T-helper 2 cell treated with Interferon-gamma antibody and Interleukin-4, amounts not matched to agents 5 μg/mL and 100 μg/mL, for 36 hours (primary cell): ENCODE measurements around the gene AGFG1.

ENCODE experiments used
- DNase-seq: peaks from one replicate; pipeline ENCODE4 v3.0.0; 2021; ENCODE audit warnings: low spot score
- H3K27ac Mint-ChIP-seq: one replicate; pipeline ENCODE4 v1.8.0; 2021; ENCODE audit warnings: mild to moderate bottlenecking, mixed read lengths
- H3K27me3 Mint-ChIP-seq: one replicate; pipeline ENCODE4 v1.8.0; 2021; ENCODE audit warnings: low read depth, mixed read lengths
- H3K36me3 Mint-ChIP-seq: one replicate; pipeline ENCODE4 v1.8.0; 2021; ENCODE audit warnings: low read depth, mixed read lengths
- H3K4me1 Mint-ChIP-seq: one replicate; pipeline ENCODE4 v1.8.0; 2021; ENCODE audit warnings: low read depth, mixed read lengths
- H3K4me3 Mint-ChIP-seq: one replicate; pipeline ENCODE4 v1.8.0; 2022; ENCODE audit warnings: mild to moderate bottlenecking, moderate library complexity, mixed read lengths
- H3K9me3 Mint-ChIP-seq: one replicate; pipeline ENCODE4 v1.8.0; 2021; ENCODE audit warnings: mixed read lengths

AGFG1 gene

GRCh38 chr2:227471924-227472264 is at the start of gene AGFG1:
Gene AGFG1 (plus strand): TSS chr2:227472156. CDS start chr2:227472422, 266 bp downstream.
- peaks cover 2% of the 10 kb centered on the region for H3K36me3 Mint-ChIP-seq
- H3K4me3 Mint-ChIP-seq: peak within 1 kb of the TSS; percentile 96
- H3K9me3 Mint-ChIP-seq: no peaks in the 10 kb centered on the region
- DNase-seq: peak; percentile 82
- H3K27ac Mint-ChIP-seq: peak within 1 kb of the TSS; percentile 87
- H3K27me3 Mint-ChIP-seq: no peaks in the 10 kb centered on the region
- H3K4me1 Mint-ChIP-seq: peaks cover 25% of the 10 kb centered on the region

- Mint-ChIP-seq H3K4me1 (no peaks in the 10 kb centered on the region), H3K4me3 (no peak overlapping the region), H3K27ac (no peak overlapping the region), H3K27me3 (no peaks in the 10 kb centered on the region), H3K9me3 (no peaks in the 10 kb centered on the region), H3K36me3 (no peaks in the 10 kb centered on the region)
- DNase-seq: no peak
Observed at GRCh38 chr2:227423656-227424499, 48.1 kb upstream of the AGFG1 start.

GRCh38 chr2:227428731-227429285 is 43.1 kb upstream of the AGFG1 start:
- Mint-ChIP-seq H3K9me3 (peaks cover 11% of the 10 kb centered on the region), H3K36me3 (peaks cover 3% of the 10 kb centered on the region), H3K4me3 (no peak overlapping the region), H3K27ac (no peak overlapping the region), H3K4me1 (no peaks in the 10 kb centered on the region), H3K27me3 (no peaks in the 10 kb centered on the region)
- no peak for DNase-seq

GRCh38 chr2:227430639-227431038 is 41.3 kb upstream of the AGFG1 start:
- DNase-seq: no peak
- peaks cover 14% of the 10 kb centered on the region for H3K9me3 Mint-ChIP-seq
- H3K27ac Mint-ChIP-seq: no peak overlapping the region
- H3K36me3 Mint-ChIP-seq: peaks cover 3% of the 10 kb centered on the region
- no peaks in the 10 kb centered on the region for H3K4me1 Mint-ChIP-seq
- no peaks in the 10 kb centered on the region for H3K27me3 Mint-ChIP-seq
- no peak overlapping the region for H3K4me3 Mint-ChIP-seq

- no peak for DNase-seq
- no peak overlapping the region for H3K27ac Mint-ChIP-seq
- H3K4me3 Mint-ChIP-seq: no peak overlapping the region
- H3K27me3 Mint-ChIP-seq: no peaks in the 10 kb centered on the region
- H3K9me3 Mint-ChIP-seq: peaks cover 14% of the 10 kb centered on the region
- no peaks in the 10 kb centered on the region for H3K4me1 Mint-ChIP-seq
- H3K36me3 Mint-ChIP-seq: peaks cover 3% of the 10 kb centered on the region
Observed at GRCh38 chr2:227433171-227433570, 38.8 kb upstream of the AGFG1 start.

GRCh38 chr2:227436436-227437174 is 35.4 kb upstream of the AGFG1 start:
- Mint-ChIP-seq H3K9me3 (peaks cover 14% of the 10 kb centered on the region), H3K27me3 (no peaks in the 10 kb centered on the region), H3K4me1 (no peaks in the 10 kb centered on the region), H3K36me3 (peaks cover 3% of the 10 kb centered on the region), H3K27ac (no peak overlapping the region), H3K4me3 (no peak overlapping the region)
- DNase-seq: no peak

- Mint-ChIP-seq H3K27ac (no peak overlapping the region), H3K36me3 (no peaks in the 10 kb centered on the region), H3K4me3 (no peak overlapping the region), H3K4me1 (no peaks in the 10 kb centered on the region), H3K9me3 (peaks cover 1% of the 10 kb centered on the region), H3K27me3 (no peaks in the 10 kb centered on the region)
- DNase-seq: no peak
Observed at GRCh38 chr2:227439214-227439613, 32.7 kb upstream of the AGFG1 start.

- Mint-ChIP-seq H3K27ac (no peak overlapping the region), H3K4me3 (no peak overlapping the region)
- no peak for DNase-seq
Observed at GRCh38 chr2:227442639-227443038, 29.3 kb upstream of the AGFG1 start.

GRCh38 chr2:227443889-227444568 is 27.9 kb upstream of the AGFG1 start:
- DNase-seq: no peak

More at GRCh38 chr2:227442639-227443038, 29.3 kb upstream of the AGFG1 start:
- Mint-ChIP-seq H3K27me3 (no peaks in the 10 kb centered on the region), H3K4me1 (no peaks in the 10 kb centered on the region), H3K9me3 (no peaks in the 10 kb centered on the region), H3K36me3 (no peaks in the 10 kb centered on the region)

GRCh38 chr2:227447606-227448005 is 24.4 kb upstream of the AGFG1 start:
- Mint-ChIP-seq H3K9me3 (no peaks in the 10 kb centered on the region), H3K4me1 (no peaks in the 10 kb centered on the region), H3K36me3 (no peaks in the 10 kb centered on the region), H3K27ac (no peak overlapping the region), H3K4me3 (no peak overlapping the region), H3K27me3 (no peaks in the 10 kb centered on the region)
- no peak for DNase-seq

More at GRCh38 chr2:227443889-227444568, 27.9 kb upstream of the AGFG1 start:
- no peaks in the 10 kb centered on the region for H3K36me3 Mint-ChIP-seq
- no peaks in the 10 kb centered on the region for H3K4me1 Mint-ChIP-seq
- no peak overlapping the region for H3K27ac Mint-ChIP-seq
- no peaks in the 10 kb centered on the region for H3K9me3 Mint-ChIP-seq
- no peak overlapping the region for H3K4me3 Mint-ChIP-seq
- H3K27me3 Mint-ChIP-seq: no peaks in the 10 kb centered on the region

- Mint-ChIP-seq H3K27ac (no peak overlapping the region), H3K36me3 (no peaks in the 10 kb centered on the region), H3K27me3 (no peaks in the 10 kb centered on the region), H3K9me3 (no peaks in the 10 kb centered on the region), H3K4me3 (no peak overlapping the region), H3K4me1 (no peaks in the 10 kb centered on the region)
- no peak for DNase-seq
Observed at GRCh38 chr2:227450311-227450841, 21.6 kb upstream of the AGFG1 start.

GRCh38 chr2:227450926-227451654 is 20.9 kb upstream of the AGFG1 start:
- no peak for DNase-seq
- Mint-ChIP-seq H3K4me3 (no peak overlapping the region), H3K27ac (no peak overlapping the region), H3K4me1 (no peaks in the 10 kb centered on the region), H3K36me3 (no peaks in the 10 kb centered on the region), H3K9me3 (no peaks in the 10 kb centered on the region), H3K27me3 (no peaks in the 10 kb centered on the region)

- no peak overlapping the region for H3K4me3 Mint-ChIP-seq
- no peak overlapping the region for H3K27ac Mint-ChIP-seq
- H3K36me3 Mint-ChIP-seq: no peaks in the 10 kb centered on the region
- no peaks in the 10 kb centered on the region for H3K4me1 Mint-ChIP-seq
- no peaks in the 10 kb centered on the region for H3K27me3 Mint-ChIP-seq
- DNase-seq: no peak
- no peaks in the 10 kb centered on the region for H3K9me3 Mint-ChIP-seq
Observed at GRCh38 chr2:227451655-227451992, 20.3 kb upstream of the AGFG1 start.
